ENCODE measurements around the gene CNTROB.
A peak's percentile ranks its signal among the peaks of the same experiment; 100 is the strongest.

GRCh38 chr17:7989781-7990655, 58.0 kb downstream of the CNTROB start:
- TF ChIP-seq POLR2A (IDR thresholded peaks at IDR 0.05): no peak
- TF ChIP-seq CTCF (IDR thresholded peaks at IDR 0.05): peak; percentile 82 to 96 (median 92)

Data from adrenal gland (tissue), 5 donors.